ENCODE results near the gene FLRT1. TPM values are rescaled to one million over a fixed set of nuclear protein-coding genes. Genes with fewer than 3 reads are reported as not detected.

Gene FLRT1
- total RNA-seq, 4 donors from 2014 or later = 0.06 to 0.19 (median 0.08) TPM; not detected in 1

- Histone ChIP-seq H3K9me3 (no peaks in the 10 kb centered on the region), H3K27me3 (no peaks in the 10 kb centered on the region), H3K36me3 (no peaks in the 10 kb centered on the region), H3K27ac (no peak overlapping the region), H3K4me1 (peaks cover 0 to 7% (median 0%) of the 10 kb centered on the region in 3 donors), H3K4me3 (no peak overlapping the region)
- intact Hi-C loops (cut with DNase I) = no loop called here
- DNase-seq = no peak
- TF ChIP-seq CTCF (IDR thresholded peaks at IDR 0.05) (no peak), POLR2A (IDR thresholded peaks at IDR 0.05) (no peak)
- 58 to 84% methylated on average over 3 to 6 of the region's 9 CpGs for WGBS, 2 donors
These were observed 37.1 kb downstream of the FLRT1 start for GRCh38 chr11:64072871-64073270.

- WGBS, 2 donors = 62% methylated on average over 2 of the region's 13 CpGs; no CpG with 5 or more reads in 1 of the 2 donors
- no peak for DNase-seq
These were observed 37.8 kb downstream of the FLRT1 start for GRCh38 chr11:64073542-64073941.

DNA sequence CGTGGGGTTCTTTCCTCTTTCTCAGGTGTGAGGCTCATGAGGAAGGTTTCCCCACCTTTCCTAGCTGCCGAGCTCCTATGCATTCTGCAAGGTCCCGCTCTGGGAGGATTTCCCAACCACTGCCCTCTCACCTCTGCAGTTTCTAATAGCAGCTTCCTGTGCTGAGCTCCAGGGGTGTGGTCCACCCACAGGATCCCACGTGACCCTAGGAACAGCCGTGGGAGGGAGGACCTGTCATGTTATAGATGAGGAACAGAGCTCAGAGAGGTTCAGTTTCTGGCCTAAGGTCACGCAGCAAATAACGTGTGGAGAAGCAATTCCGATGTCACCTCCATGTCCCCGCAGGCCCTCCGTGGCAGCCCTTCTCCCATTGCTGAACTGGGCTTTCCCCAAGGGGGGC lies 38.5 kb downstream of the FLRT1 start:
- peaks cover 0 to 7% (median 0%) of the 10 kb centered on the region in 3 donors for H3K4me1 ChIP-seq
- H3K9me3 ChIP-seq = no peaks in the 10 kb centered on the region
- H3K36me3 ChIP-seq = no peaks in the 10 kb centered on the region
- no peak for DNase-seq
- no peak overlapping the region for H3K4me3 ChIP-seq
- no peaks in the 10 kb centered on the region for H3K27me3 ChIP-seq
- intact Hi-C loops (cut with DNase I) = no loop called here
- WGBS, 2 donors = 57 to 69% methylated on average over 3 to 10 of the region's 10 CpGs
- no peak overlapping the region for H3K27ac ChIP-seq
- no peak for TF ChIP-seq CTCF (IDR thresholded peaks at IDR 0.05)
- no peak for TF ChIP-seq POLR2A (IDR thresholded peaks at IDR 0.05)

More at GRCh38 chr11:64073542-64073941, 37.8 kb downstream of the FLRT1 start:
- Histone ChIP-seq H3K27ac (no peak overlapping the region), H3K4me1 (peaks cover 0 to 7% (median 0%) of the 10 kb centered on the region in 3 donors), H3K36me3 (no peaks in the 10 kb centered on the region), H3K27me3 (no peaks in the 10 kb centered on the region), H3K4me3 (no peak overlapping the region), H3K9me3 (no peaks in the 10 kb centered on the region)
- intact Hi-C loops (cut with DNase I) = no loop called here
- no peak for TF ChIP-seq POLR2A (IDR thresholded peaks at IDR 0.05)
- no peak for TF ChIP-seq CTCF (IDR thresholded peaks at IDR 0.05)

DNA sequence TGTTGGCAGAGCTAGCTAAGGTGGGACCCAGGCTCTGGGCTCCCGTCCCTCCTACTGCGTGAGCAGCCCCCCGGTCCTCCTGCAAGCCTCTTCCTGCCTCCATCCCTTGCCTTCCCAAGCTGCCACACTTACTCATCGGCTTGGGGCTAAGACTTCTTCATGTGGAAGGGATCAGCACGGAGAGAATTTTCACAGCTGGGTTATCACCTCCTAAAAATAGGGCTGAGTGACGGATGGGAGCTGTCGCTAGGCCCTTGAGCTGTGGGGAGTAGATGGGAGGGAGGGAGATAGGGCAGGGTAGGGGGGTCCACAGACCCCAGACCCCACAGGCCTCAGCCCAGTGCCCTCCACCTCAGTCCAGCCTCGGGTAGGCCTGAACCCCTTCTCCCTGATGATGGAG lies 41.0 kb downstream of the FLRT1 start:
- Histone ChIP-seq H3K27me3 (no peaks in the 10 kb centered on the region), H3K36me3 (no peaks in the 10 kb centered on the region), H3K4me3 (no peak overlapping the region), H3K4me1 (peaks cover 0 to 7% (median 0%) of the 10 kb centered on the region in 3 donors), H3K27ac (no peak overlapping the region), H3K9me3 (no peaks in the 10 kb centered on the region)
- 77 to 90% methylated on average over 6 to 7 of the region's 8 CpGs for WGBS, 2 donors
- no peak for DNase-seq
- TF ChIP-seq CTCF (IDR thresholded peaks at IDR 0.05) = no peak
- no peak for TF ChIP-seq POLR2A (IDR thresholded peaks at IDR 0.05)
- intact Hi-C loops (cut with DNase I) = no loop called here

GRCh38 chr11:64077607-64078006 lies 41.9 kb downstream of the FLRT1 start:
- H3K36me3 ChIP-seq = no peaks in the 10 kb centered on the region
- no peak overlapping the region for H3K4me3 ChIP-seq
- intact Hi-C loops (cut with DNase I) = no loop called here
- no peak for TF ChIP-seq POLR2A (IDR thresholded peaks at IDR 0.05)
- TF ChIP-seq CTCF (IDR thresholded peaks at IDR 0.05) = no peak
- no peak for DNase-seq
- H3K9me3 ChIP-seq = no peaks in the 10 kb centered on the region
- H3K27me3 ChIP-seq = no peaks in the 10 kb centered on the region
- WGBS, 2 donors = 100% methylated on average over 4 of the region's 12 CpGs; no CpG with 5 or more reads in 1 of the 2 donors
- H3K4me1 ChIP-seq = peaks cover 0 to 7% (median 0%) of the 10 kb centered on the region in 3 donors
- H3K27ac ChIP-seq = no peak overlapping the region
